Natural killer cell (primary cell): ENCODE measurements around the gene FBXL4. TPM values are rescaled to one million over a fixed set of nuclear protein-coding genes. Genes with fewer than 3 reads are reported as not detected.

Experiments used
- ATAC-seq, 3 donors: fragments of 150-1000 bp in 2 of 3; fragments of 200-7000 bp in 1 of 3; cut with Tn5 transposase; 1 replicate in 1 of 3; 2 replicates in 2 of 3; pipeline ENCODE4 v1.10.0; 2021; ENCODE audit warnings: mild to moderate bottlenecking in 2 of 3, moderate library complexity in 2 of 3
- DNase-seq, 2 donors: peaks; one replicate each; pipeline versions ENCODE4 v3.0.0 to v3.0.0-alpha.2; 2013 to 2021; ENCODE audit warnings: mixed read lengths in 1 of 2
- H3K27ac ChIP-seq: one replicate; pipeline ENCODE4 v1.5.1; 2013; ENCODE audit warnings: mild to moderate bottlenecking, low read length
- H3K27me3 ChIP-seq: one replicate; pipeline ENCODE4 v1.6.1; 2013; ENCODE audit warnings: low read length; ENCODE audit not compliant: control insufficient read depth, insufficient read depth
- H3K36me3 ChIP-seq: one replicate; pipeline ENCODE4 v1.6.1; 2013; ENCODE audit warnings: low read length; ENCODE audit not compliant: control insufficient read depth, insufficient read depth
- H3K4me1 ChIP-seq: one replicate; pipeline ENCODE4 v1.6.1; 2013; ENCODE audit warnings: low read length; ENCODE audit not compliant: control insufficient read depth, insufficient read depth
- H3K4me3 ChIP-seq: one replicate; pipeline ENCODE4 v1.5.1; 2013; ENCODE audit warnings: low read length
- H3K9me3 ChIP-seq: one replicate; pipeline ENCODE4 v1.6.1; 2013; ENCODE audit warnings: low read length; ENCODE audit not compliant: control insufficient read depth, insufficient read depth
- H3K27ac Mint-ChIP-seq, 2 donors: one replicate each; pipeline ENCODE4 v1.8.0; 2022; ENCODE audit warnings: mild to moderate bottlenecking in 2 of 2, mixed read lengths in 2 of 2, moderate library complexity in 1 of 2
- H3K27me3 Mint-ChIP-seq, 2 donors: one replicate each; pipeline ENCODE4 v1.8.0; 2022; ENCODE audit warnings: low read depth in 2 of 2, mixed read lengths in 2 of 2
- H3K36me3 Mint-ChIP-seq: one replicate; pipeline ENCODE4 v1.8.0; 2022; ENCODE audit warnings: mixed read lengths
- H3K4me1 Mint-ChIP-seq, 2 donors: one replicate each; pipeline ENCODE4 v1.8.0; 2022; ENCODE audit warnings: mixed read lengths in 2 of 2
- H3K4me3 Mint-ChIP-seq: one replicate; pipeline ENCODE4 v1.8.0; 2022; ENCODE audit warnings: mild to moderate bottlenecking, moderate library complexity, mixed read lengths
- H3K9me3 Mint-ChIP-seq, 2 donors: one replicate each; pipeline ENCODE4 v1.8.0; 2022; ENCODE audit warnings: mixed read lengths in 2 of 2
- CTCF ChIP-seq: fragments of 200-600 bp; IDR thresholded peaks from one replicate; pipeline ENCODE4 v1.8.0; 2022; ENCODE audit warnings: antibody characterized with exemption
- WGBS: methylation state at CpG from one replicate; pipeline ENCODE4 v1.1.7; 2013; ENCODE audit warnings: missing lambda C conversion rate; ENCODE audit not compliant: insufficient coverage; 5-methylcytosine and 5-hydroxymethylcytosine counted together
- intact Hi-C: fragments of 100-400 bp; cut with micrococcal nuclease; formaldehyde crosslinking; loops from one replicate; pipeline ENCODE4 v1.14.2; 2022
- total RNA-seq, 4 donors: library from RNA; stranded (reverse); fragments of 120-200 nt in 1 of 4; gene quantifications; one replicate each; pipeline versions ENCODE4 v1.2.3 to v1.2.4, GENCODE V29; 2013 to 2022

Gene FBXL4
- total RNA-seq, 3 donors from 2014 or later (not counting 1 experiment from before 2014, with no cell fraction given): 8.8 to 15.1 (median 11.3) TPM

GRCh38 chr6:98830146-98830545, 117.6 kb downstream of the FBXL4 start:
- Mint-ChIP-seq H3K27ac (no peak overlapping the region), H3K36me3 (no peaks in the 10 kb centered on the region), H3K9me3 (no peaks in the 10 kb centered on the region), H3K4me3 (no peak overlapping the region), H3K27me3 (peaks cover 74 to 77% of the 10 kb centered on the region in 2 donors), H3K4me1 (peaks cover 23 to 44% of the 10 kb centered on the region in 2 donors)
- no peak for TF ChIP-seq CTCF
- intact Hi-C loops: no loop called here
- Histone ChIP-seq H3K9me3 (peaks cover 2% of the 10 kb centered on the region), H3K36me3 (no peaks in the 10 kb centered on the region), H3K4me1 (peaks cover 36% of the 10 kb centered on the region), H3K27ac (no peak overlapping the region), H3K27me3 (peaks cover 78% of the 10 kb centered on the region), H3K4me3 (no peak overlapping the region)
- no peak for DNase-seq
- WGBS: 6% methylated on average over 1 of the region's 2 CpGs
- ATAC-seq: no peak

- H3K36me3 Mint-ChIP-seq: no peaks in the 10 kb centered on the region
- TF ChIP-seq CTCF: no peak
- peaks cover 2% of the 10 kb centered on the region for H3K9me3 ChIP-seq
- H3K9me3 Mint-ChIP-seq: peaks cover 0 to 2% of the 10 kb centered on the region in 2 donors
- H3K4me1 ChIP-seq: peaks cover 28% of the 10 kb centered on the region
- peaks cover 24 to 39% of the 10 kb centered on the region in 2 donors for H3K4me1 Mint-ChIP-seq
- H3K27me3 ChIP-seq: peaks cover 83% of the 10 kb centered on the region
- DNase-seq (no peak), ATAC-seq (no peak)
- H3K27ac ChIP-seq: no peak overlapping the region
- H3K27ac Mint-ChIP-seq: no peak overlapping the region
- no peak overlapping the region for H3K4me3 ChIP-seq
- WGBS: 12% methylated on average over 12 of the region's 14 CpGs
- intact Hi-C loops: no loop called here
- no peaks in the 10 kb centered on the region for H3K36me3 ChIP-seq
- H3K27me3 Mint-ChIP-seq: peaks cover 79 to 85% of the 10 kb centered on the region in 2 donors
- H3K4me3 Mint-ChIP-seq: no peak overlapping the region
These were observed 118.8 kb downstream of the FBXL4 start for GRCh38 chr6:98828941-98829411.

GRCh38 chr6:98828211-98828788, 119.4 kb downstream of the FBXL4 start:
- DNase-seq: no peak
- Histone ChIP-seq H3K4me3 (no peak overlapping the region), H3K27ac (no peak overlapping the region), H3K9me3 (peaks cover 2% of the 10 kb centered on the region), H3K4me1 (peaks cover 21% of the 10 kb centered on the region), H3K27me3 (peaks cover 77% of the 10 kb centered on the region), H3K36me3 (no peaks in the 10 kb centered on the region)
- no peak overlapping the region for H3K27ac Mint-ChIP-seq
- intact Hi-C loops: no loop called here
- ATAC-seq: no peak
- peaks cover 24 to 38% of the 10 kb centered on the region in 2 donors for H3K4me1 Mint-ChIP-seq
- 4% methylated on average over 12 of the region's 12 CpGs for WGBS
- no peaks in the 10 kb centered on the region for H3K36me3 Mint-ChIP-seq
- no peak for TF ChIP-seq CTCF
- peaks cover 0 to 2% of the 10 kb centered on the region in 2 donors for H3K9me3 Mint-ChIP-seq
- no peak overlapping the region for H3K4me3 Mint-ChIP-seq
- peaks cover 79 to 87% of the 10 kb centered on the region in 2 donors for H3K27me3 Mint-ChIP-seq
